Tibial nerve (tissue), 4 donors: ENCODE results near the gene ASCL5.

ENCODE experiments used
- CTCF ChIP-seq, 5 experiments: fragments of 200-600 bp in 3 of 5; fragments of 450-650 bp in 2 of 5; sonication (generic) in 3 of 5; IDR thresholded peaks; one replicate each; pipeline ENCODE4 v1.5.1; 2016 to 2019; ENCODE audit warnings: antibody characterized with exemption in 5 of 5, mild to moderate bottlenecking in 3 of 5, moderate library complexity in 2 of 5
- EP300 ChIP-seq, 2 donors: sonication (generic); formaldehyde crosslinking; IDR thresholded peaks; one replicate each; pipeline ENCODE4 v1.6.1; 2017; ENCODE audit warnings: antibody characterized with exemption in 2 of 2, mild to moderate bottlenecking in 1 of 2
- POLR2A ChIP-seq, 2 donors: fragments of 450-650 bp; IDR thresholded peaks; one replicate each; pipeline ENCODE4 v1.6.1; 2017; ENCODE audit warnings: antibody characterized with exemption in 2 of 2, mild to moderate bottlenecking in 2 of 2, moderate library complexity in 2 of 2

- TF ChIP-seq POLR2A (IDR thresholded peaks at IDR 0.05) (no peak), CTCF (IDR thresholded peaks at IDR 0.05) (no peak), EP300 (IDR thresholded peaks at IDR 0.05) (no peak)
Observed at GRCh38 chr1:201142011-201142848, 15.2 kb upstream of the ASCL5 start.
